ENCODE measurements around the gene PPIE. TPM values are rescaled to one million over a fixed set of nuclear protein-coding genes. Genes with fewer than 3 reads are reported as not detected.
A peak's percentile ranks its signal among the peaks of the same experiment; 100 is the strongest.
"Not testable (repeated sequence)": the region's sequence is repeated elsewhere in the genome, so short reads cannot be mapped to it uniquely, and the experiment has no call there.

The PPIE gene
- total and polyA plus RNA-seq, 2 of the 8 experiments (the other 6 are each of a cell fraction or from before 2014, with no cell fraction given) = 38.9 to 56.1 TPM

GRCh38 chr1:39771022-39771532 is 32.4 kb downstream of the PPIE start, which contains the start of gene OXCT2:
Gene OXCT2, minus strand, starts transcription at chr1:39771348. Its CDS starts 93 bp downstream, at chr1:39771255.
- H3K23me2 ChIP-seq (ENCODE audit: low read depth, low read length); H3K4ac ChIP-seq (replicated peaks; ENCODE audit: insufficient read length, low read depth, low read length); H3K27ac ChIP-seq (ENCODE audit: low read depth, low read length); H3K79me1 ChIP-seq (ENCODE audit: low read depth, low read length); H3K36me3 ChIP-seq (ENCODE audit: control insufficient read depth in 2 of 4, insufficient read depth in 4 of 4, low read length in 3 of 4); H2BK120ac ChIP-seq (replicated peaks; ENCODE audit: low read depth, low read length); H3K56ac ChIP-seq (replicated peaks; ENCODE audit: insufficient read length, low read depth, low read length); H2BK5ac ChIP-seq (ENCODE audit: low read depth, low read length); H4K20me1 ChIP-seq (replicated peaks in 1 of 2; ENCODE audit: control insufficient read depth in 1 of 2, insufficient read depth in 2 of 2, low read length in 2 of 2); H3K18ac ChIP-seq (ENCODE audit: extremely low read depth, low read length); H4K91ac ChIP-seq (replicated peaks; ENCODE audit: insufficient read length, low read length); CTCF ChIA-PET (ENCODE audit: partially characterized antibody); H2BK15ac ChIP-seq (ENCODE audit: low read length); H3K4me1 ChIP-seq (replicated peaks in 1 of 4; ENCODE audit: control insufficient read depth in 3 of 4, insufficient read depth in 4 of 4, low read length in 3 of 4); H4K8ac ChIP-seq (ENCODE audit: extremely low read depth, insufficient read depth, low read length); H3K9ac ChIP-seq (replicated peaks in 1 of 4; ENCODE audit: extremely low read depth in 1 of 4, low read depth in 3 of 4, low read length in 3 of 4); H3K14ac ChIP-seq (ENCODE audit: insufficient read length); H2AK5ac ChIP-seq (ENCODE audit: low read depth, low read length); H3K79me2 ChIP-seq (ENCODE audit: control insufficient read depth in 1 of 2, insufficient read depth in 2 of 2, low read length in 2 of 2); H3K9me3 ChIP-seq (ENCODE audit: insufficient read depth in 2 of 2, low read depth in 1 of 2, low read length in 1 of 2); H2BK20ac ChIP-seq (ENCODE audit: low read length); FAIRE-seq; H2BK12ac ChIP-seq (ENCODE audit: low read depth, low read length); H3K23ac ChIP-seq (ENCODE audit: insufficient read length); POLR2A ChIA-PET (ENCODE audit: partially characterized antibody); H4K5ac ChIP-seq (ENCODE audit: insufficient read length, low read depth, low read length): not testable (repeated sequence)
- DNase-seq (ENCODE audit: low read depth in 1 of 2, low spot score in 2 of 2) = peak in 1 of 2 experiments; percentile 63
- TF ChIP-seq CREB1 (IDR thresholded peaks at IDR 0.05) (peak; percentile 66), SUZ12 (IDR thresholded peaks at IDR 0.05; ENCODE audit: low read length) (0 out of 2 replicates have a peak, but pooled peaks have one; percentile 37), KDM4A (IDR thresholded peaks at IDR 0.05; ENCODE audit: low read depth, low read length, severe bottlenecking) (peak; percentile 23)
- 13% methylated on average over 9 of the region's 57 CpGs; no CpG with 5 or more reads in 1 of the 2 experiments for WGBS, 2 experiments (ENCODE audit: extremely low coverage in 1 of 2, insufficient coverage in 1 of 2, insufficient read length in 1 of 2, insufficient replicate concordance in 2 of 2, low coverage in 1 of 2, low lambda C conversion rate in 2 of 2, missing lambda C conversion rate in 1 of 2)
- Histone ChIP-seq H3K4me2 (ENCODE audit: insufficient read depth in 1 of 2, low read depth in 2 of 2, low read length in 2 of 2) (peak within 1 kb of the TSS; percentile 71 to 76), H3K4me3 (ENCODE audit: extremely low read depth in 1 of 4, insufficient read depth in 2 of 4, low read depth in 3 of 4, low read length in 4 of 4) (peak within 1 kb of the TSS; percentile 23 to 49 (median 35); a peak in 6 of 8 replicates), H2AFZ (ENCODE audit: low read length) (peak within 1 kb of the TSS; percentile 83; the same call in 1 of the 2 replicates), H3K27me3 (replicated peaks in 1 of 4; ENCODE audit: control insufficient read depth in 3 of 4, extremely low read depth in 1 of 4, insufficient read depth in 3 of 4, low read length in 3 of 4) (peaks cover 1 to 14% (median 9%) of the 10 kb centered on the region in 4 experiments; a peak in 6 of 7 replicates)
